Fibroblast of lung (primary cell): ENCODE measurements around the gene SCFD2. TPM values are rescaled to one million over a fixed set of nuclear protein-coding genes. Genes with fewer than 3 reads are reported as not detected.

Experiments
- DNase-seq, 2 donors: peaks; one replicate each; pipeline versions ENCODE4 v3.0.0 to v3.0.0-alpha.2; 2010; ENCODE audit warnings: low read depth in 2 of 2
- H2AFZ ChIP-seq: 2 replicates; pipeline ENCODE4 v1.5.1; 2012; ENCODE audit warnings: low read length, control low read depth, inconsistent platforms
- H3K27ac ChIP-seq: 2 replicates; pipeline ENCODE4 v1.5.1; 2011; ENCODE audit warnings: low read length, control low read depth; ENCODE audit not compliant: insufficient read depth
- H3K27me3 ChIP-seq: 2 replicates; pipeline ENCODE4 v1.5.1; 2011; ENCODE audit warnings: mild to moderate bottlenecking, low read length; ENCODE audit not compliant: control insufficient read depth, insufficient read depth
- H3K36me3 ChIP-seq: 2 replicates; pipeline ENCODE4 v1.5.1; 2011; ENCODE audit warnings: low read length; ENCODE audit not compliant: control insufficient read depth, insufficient read depth
- H3K4me1 ChIP-seq: 2 replicates; pipeline ENCODE4 v1.5.1; 2011; ENCODE audit warnings: low read length; ENCODE audit not compliant: control insufficient read depth, insufficient read depth; ENCODE audit errors: extremely low read depth
- H3K4me2 ChIP-seq: 2 replicates; pipeline ENCODE4 v1.5.1; 2011; ENCODE audit warnings: low read length, control low read depth; ENCODE audit not compliant: insufficient read depth; ENCODE audit errors: extremely low read depth
- H3K4me3 ChIP-seq, 4 experiments: fragments of 200-600 bp in 1 of 4; sonication (generic) in 1 of 4; replicated peaks in 1 of 4; 2 replicates each; pipeline ENCODE4 v1.5.1; 2011 to 2016; ENCODE audit warnings: low read length in 4 of 4, low read depth in 3 of 4, mild to moderate bottlenecking in 3 of 4, control low read depth in 2 of 4, inconsistent platforms in 1 of 4, mixed read lengths in 1 of 4; ENCODE audit not compliant: insufficient read depth in 1 of 4; ENCODE audit errors: control extremely low read depth in 1 of 4
- H3K79me2 ChIP-seq: 2 replicates; pipeline ENCODE4 v1.5.1; 2012; ENCODE audit warnings: mild to moderate bottlenecking, low read length, inconsistent platforms; ENCODE audit not compliant: control insufficient read depth, insufficient read depth
- H3K9ac ChIP-seq: 2 replicates; pipeline ENCODE4 v1.5.1; 2011; ENCODE audit warnings: mild to moderate bottlenecking, low read length, control low read depth; ENCODE audit not compliant: insufficient read depth
- H3K9me3 ChIP-seq: 2 replicates; pipeline ENCODE4 v1.5.1; 2012; ENCODE audit warnings: low read depth, low read length; ENCODE audit not compliant: control insufficient read depth, insufficient read depth
- H4K20me1 ChIP-seq: 2 replicates; pipeline ENCODE4 v1.5.1; 2011; ENCODE audit warnings: low read length; ENCODE audit not compliant: control insufficient read depth, insufficient read depth; ENCODE audit errors: extremely low read depth
- CTCF ChIP-seq, 2 donors: IDR thresholded peaks in 1 of 2; conservative IDR thresholded peaks in 1 of 2; 1 replicate in 1 of 2; 2 replicates in 1 of 2; pipeline ENCODE4 v1.5.1; 2011 to 2012; ENCODE audit warnings: low read length in 2 of 2, control low read depth in 1 of 2, inconsistent platforms in 1 of 2, low read depth in 1 of 2, mild to moderate bottlenecking in 1 of 2
- EZH2 ChIP-seq: IDR thresholded peaks from 2 replicates; pipeline ENCODE4 v1.5.1; 2012; ENCODE audit warnings: low read length, control low read depth, mild to moderate bottlenecking; ENCODE audit errors: missing control alignments
- polyA plus RNA-seq, 2 donors: library from polyadenylated mRNA; depleted of rRNA in 1 of 2; stranded (reverse) in 1 of 2; unstranded in 1 of 2; fragments of >200 nt; gene quantifications; 2 replicates each; pipeline ENCODE4 v1.2.1, GENCODE V29; 2011 to 2012; ENCODE audit warnings: missing spikeins in 1 of 2
- total RNA-seq: library from RNA; depleted of rRNA; stranded (reverse); fragments of >200 nt; gene quantifications from 2 replicates; pipeline ENCODE4 v1.2.1, GENCODE V29; 2014

SCFD2 gene
- total and polyA plus RNA-seq, 2 donors (not counting 1 experiment from before 2014, with no cell fraction given): 16.2 to 23.1 TPM

DNA sequence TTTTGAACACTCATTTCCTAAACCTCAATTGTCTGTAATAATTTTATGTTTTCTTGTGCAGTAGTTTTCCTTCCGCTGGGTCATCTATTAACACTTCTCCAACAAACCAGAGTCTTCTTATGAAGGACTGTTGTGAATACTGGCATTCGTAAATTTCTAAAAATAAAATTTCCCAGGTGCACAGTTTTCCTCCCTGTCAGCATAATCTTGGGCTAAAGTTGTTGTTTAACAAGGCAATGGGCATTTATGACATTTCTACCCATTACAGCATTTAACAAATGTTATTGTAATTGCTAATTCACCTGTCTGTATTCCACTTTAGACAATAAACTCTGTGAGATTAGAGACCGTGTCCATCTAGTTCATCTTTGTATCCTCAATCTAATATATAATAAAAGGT is 1.2 kb downstream of the SCFD2 start:
- Histone ChIP-seq H3K9ac (no peak overlapping the region), H3K4me3 (peak overlapping the region; percentile 89 to 98 (median 94)), H3K27ac (peak overlapping the region; percentile 62), H3K79me2 (peaks cover 61% of the 10 kb centered on the region), H3K27me3 (no peaks in the 10 kb centered on the region), H3K4me2 (peak overlapping the region; percentile 89), H3K36me3 (no peaks in the 10 kb centered on the region), H3K4me1 (no peaks in the 10 kb centered on the region), H2AFZ (no peak overlapping the region), H4K20me1 (no peaks in the 10 kb centered on the region), H3K9me3 (no peaks in the 10 kb centered on the region)
- no peak for DNase-seq
- TF ChIP-seq EZH2 (no peak), CTCF (conservative IDR thresholded peaks at IDR 0.05 in 1 of 2, IDR thresholded peaks at IDR 0.05 in 1 of 2; ENCODE audit: low read depth in 1 of 2, low read length in 2 of 2) (no peak)

GRCh38 chr4:53362093-53362492 is 3.8 kb downstream of the SCFD2 start:
- no peak overlapping the region for H3K27ac ChIP-seq
- DNase-seq: no peak
- no peaks in the 10 kb centered on the region for H3K4me1 ChIP-seq
- peaks cover 71% of the 10 kb centered on the region for H3K79me2 ChIP-seq
- H3K36me3 ChIP-seq: no peaks in the 10 kb centered on the region
- no peaks in the 10 kb centered on the region for H3K27me3 ChIP-seq
- no peaks in the 10 kb centered on the region for H4K20me1 ChIP-seq
- H3K4me2 ChIP-seq: peak overlapping the region; percentile 78
- H3K4me3 ChIP-seq: peak overlapping the region in 3 of 4 experiments; percentile 8 to 98 (median 8)
- H2AFZ ChIP-seq: no peak overlapping the region
- H3K9me3 ChIP-seq: no peaks in the 10 kb centered on the region
- H3K9ac ChIP-seq: no peak overlapping the region
- TF ChIP-seq EZH2: no peak
- TF ChIP-seq CTCF (conservative IDR thresholded peaks at IDR 0.05 in 1 of 2, IDR thresholded peaks at IDR 0.05 in 1 of 2; ENCODE audit: low read depth in 1 of 2, low read length in 2 of 2): no peak

- Histone ChIP-seq H3K9me3 (no peaks in the 10 kb centered on the region), H3K4me1 (no peaks in the 10 kb centered on the region), H3K27ac (no peak overlapping the region), H3K4me2 (peak overlapping the region; percentile 33), H3K9ac (no peak overlapping the region), H2AFZ (no peak overlapping the region), H3K27me3 (no peaks in the 10 kb centered on the region), H4K20me1 (no peaks in the 10 kb centered on the region), H3K4me3 (peak overlapping the region in 1 of 4 experiments; percentile 98), H3K36me3 (no peaks in the 10 kb centered on the region), H3K79me2 (peaks cover 71% of the 10 kb centered on the region)
- no peak for TF ChIP-seq CTCF (conservative IDR thresholded peaks at IDR 0.05 in 1 of 2, IDR thresholded peaks at IDR 0.05 in 1 of 2; ENCODE audit: low read depth in 1 of 2, low read length in 2 of 2)
- TF ChIP-seq EZH2: no peak
- DNase-seq: peak in 1 of 2 donors; percentile 58
These were observed 4.4 kb downstream of the SCFD2 start for GRCh38 chr4:53361451-53361850.
